Measurements from ENCODE around the gene PBXIP1.

DNA sequence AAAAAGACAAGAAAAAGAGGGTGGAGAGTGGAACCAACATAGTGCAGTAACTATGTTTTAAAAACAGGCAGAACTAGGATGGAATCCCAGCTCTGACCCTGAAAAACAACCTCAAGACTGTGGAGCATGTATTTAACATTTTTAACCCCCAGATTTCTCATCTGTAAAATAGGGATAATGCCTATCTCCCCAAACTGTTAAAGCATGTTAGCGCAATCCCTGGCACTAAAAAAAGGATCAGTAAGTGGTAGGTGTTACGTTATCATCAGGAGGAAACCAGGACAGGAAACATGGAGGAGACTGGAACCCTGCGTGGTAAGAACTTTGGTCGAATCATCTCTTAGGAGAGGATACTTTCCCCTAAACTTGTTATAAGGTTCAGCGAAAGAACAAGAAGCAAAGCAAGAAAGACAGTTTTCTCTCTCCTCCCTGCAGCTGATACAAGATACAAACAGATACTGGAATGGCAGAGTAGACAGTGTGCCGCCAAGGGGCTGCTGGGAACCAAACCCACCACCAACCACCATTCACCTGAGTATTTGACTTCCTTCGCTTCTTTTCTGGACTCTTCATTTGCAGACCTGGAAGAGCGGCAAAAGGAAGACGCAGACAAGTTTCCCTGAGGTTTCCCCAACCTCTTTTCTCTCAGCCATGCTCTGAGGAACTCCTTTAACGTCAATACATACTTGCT, 4.7 kb upstream of the PBXIP1 start:
- TF ChIP-seq, protein P1, sequence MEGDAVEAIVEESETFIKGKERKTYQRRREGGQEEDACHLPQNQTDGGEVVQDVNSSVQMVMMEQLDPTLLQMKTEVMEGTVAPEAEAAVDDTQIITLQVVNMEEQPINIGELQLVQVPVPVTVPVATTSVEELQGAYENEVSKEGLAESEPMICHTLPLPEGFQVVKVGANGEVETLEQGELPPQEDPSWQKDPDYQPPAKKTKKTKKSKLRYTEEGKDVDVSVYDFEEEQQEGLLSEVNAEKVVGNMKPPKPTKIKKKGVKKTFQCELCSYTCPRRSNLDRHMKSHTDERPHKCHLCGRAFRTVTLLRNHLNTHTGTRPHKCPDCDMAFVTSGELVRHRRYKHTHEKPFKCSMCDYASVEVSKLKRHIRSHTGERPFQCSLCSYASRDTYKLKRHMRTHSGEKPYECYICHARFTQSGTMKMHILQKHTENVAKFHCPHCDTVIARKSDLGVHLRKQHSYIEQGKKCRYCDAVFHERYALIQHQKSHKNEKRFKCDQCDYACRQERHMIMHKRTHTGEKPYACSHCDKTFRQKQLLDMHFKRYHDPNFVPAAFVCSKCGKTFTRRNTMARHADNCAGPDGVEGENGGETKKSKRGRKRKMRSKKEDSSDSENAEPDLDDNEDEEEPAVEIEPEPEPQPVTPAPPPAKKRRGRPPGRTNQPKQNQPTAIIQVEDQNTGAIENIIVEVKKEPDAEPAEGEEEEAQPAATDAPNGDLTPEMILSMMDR (IDR thresholded peaks at IDR 0.05; ENCODE audit: low read depth, low read length, poor library complexity, severe bottlenecking) = no peak
- no peak for TF ChIP-seq EZH2phosphoT487 (IDR thresholded peaks at IDR 0.05; ENCODE audit: borderline replicate concordance, low read length)

All from DOHH2 (cell line).